Gastrocnemius medialis (tissue), 4 donors: ENCODE measurements around the gene VAT1L.

Source experiments
- CTCF ChIP-seq, 5 experiments: fragments of 450-650 bp in 3 of 5; fragments of 200-600 bp in 2 of 5; sonication (generic) in 2 of 5; IDR thresholded peaks in 4 of 5; conservative IDR thresholded peaks in 1 of 5; 1 replicate in 4 of 5; 2 replicates in 1 of 5; pipeline ENCODE4 v1.5.1; 2016 to 2019; ENCODE audit warnings: antibody characterized with exemption in 5 of 5, mild to moderate bottlenecking in 3 of 5, moderate library complexity in 3 of 5
- POLR2A ChIP-seq, 2 donors: fragments of 450-650 bp; IDR thresholded peaks; one replicate each; pipeline ENCODE4 v1.6.1; 2017; ENCODE audit warnings: antibody characterized with exemption in 2 of 2, mild to moderate bottlenecking in 2 of 2, moderate library complexity in 2 of 2

GRCh38 chr16:77812856-77813500, 24.6 kb downstream of the VAT1L start:
- no peak for TF ChIP-seq CTCF (IDR thresholded peaks at IDR 0.05 in 4 of 5, conservative IDR thresholded peaks at IDR 0.05 in 1 of 5)
- TF ChIP-seq POLR2A (IDR thresholded peaks at IDR 0.05), result no peak
